ENCODE data around the gene FHIT. TPM values are rescaled to one million over a fixed set of nuclear protein-coding genes. Genes with fewer than 3 reads are reported as not detected.

Gene FHIT
- total RNA-seq, 1 donor from 2014 or later = 16.1 TPM

DNA sequence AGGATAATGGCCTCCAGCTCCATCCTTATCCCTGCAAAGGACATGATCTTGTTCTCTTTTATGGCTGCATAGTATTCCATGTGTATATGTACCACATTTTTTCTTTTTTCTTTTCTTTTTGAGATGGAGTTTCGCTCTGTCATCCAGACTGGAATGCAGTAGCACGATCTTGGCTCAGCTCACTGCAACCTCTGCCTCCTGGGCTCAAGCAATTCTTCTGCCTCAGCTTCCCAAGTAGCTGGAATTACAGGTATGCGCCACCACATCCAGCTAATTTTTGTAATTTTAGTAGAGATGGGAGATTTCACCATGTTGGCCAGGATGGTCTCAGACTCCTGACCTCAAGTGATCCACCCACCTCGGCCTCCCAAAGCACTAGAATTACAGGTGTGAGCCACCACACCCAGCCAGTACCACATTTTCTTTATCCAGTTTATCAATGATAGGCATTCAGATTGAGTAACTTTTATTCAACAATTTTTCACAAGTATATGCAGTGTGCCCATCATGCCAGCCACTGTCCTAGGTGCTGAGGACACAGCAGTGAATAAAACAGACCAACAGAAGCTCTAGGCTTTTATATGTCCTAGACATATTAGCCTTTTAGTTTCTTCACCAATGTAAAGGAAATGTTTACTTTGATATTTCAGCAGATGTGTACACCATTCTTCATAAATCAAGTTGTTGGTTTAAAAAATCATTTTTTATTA, 815.2 kb downstream of the FHIT start:
- H3K36me3 Mint-ChIP-seq (ENCODE audit: insufficient read depth) = no peaks in the 10 kb centered on the region
- H3K27me3 Mint-ChIP-seq = no peaks in the 10 kb centered on the region
- H3K4me3 Mint-ChIP-seq (ENCODE audit: low read depth) = no peak overlapping the region
- no peaks in the 10 kb centered on the region for H3K9me3 Mint-ChIP-seq (ENCODE audit: low read depth)
- TF ChIP-seq, protein P1, sequence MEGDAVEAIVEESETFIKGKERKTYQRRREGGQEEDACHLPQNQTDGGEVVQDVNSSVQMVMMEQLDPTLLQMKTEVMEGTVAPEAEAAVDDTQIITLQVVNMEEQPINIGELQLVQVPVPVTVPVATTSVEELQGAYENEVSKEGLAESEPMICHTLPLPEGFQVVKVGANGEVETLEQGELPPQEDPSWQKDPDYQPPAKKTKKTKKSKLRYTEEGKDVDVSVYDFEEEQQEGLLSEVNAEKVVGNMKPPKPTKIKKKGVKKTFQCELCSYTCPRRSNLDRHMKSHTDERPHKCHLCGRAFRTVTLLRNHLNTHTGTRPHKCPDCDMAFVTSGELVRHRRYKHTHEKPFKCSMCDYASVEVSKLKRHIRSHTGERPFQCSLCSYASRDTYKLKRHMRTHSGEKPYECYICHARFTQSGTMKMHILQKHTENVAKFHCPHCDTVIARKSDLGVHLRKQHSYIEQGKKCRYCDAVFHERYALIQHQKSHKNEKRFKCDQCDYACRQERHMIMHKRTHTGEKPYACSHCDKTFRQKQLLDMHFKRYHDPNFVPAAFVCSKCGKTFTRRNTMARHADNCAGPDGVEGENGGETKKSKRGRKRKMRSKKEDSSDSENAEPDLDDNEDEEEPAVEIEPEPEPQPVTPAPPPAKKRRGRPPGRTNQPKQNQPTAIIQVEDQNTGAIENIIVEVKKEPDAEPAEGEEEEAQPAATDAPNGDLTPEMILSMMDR (IDR thresholded peaks at IDR 0.05; ENCODE audit: unreplicated experiment) = no peak
- peaks cover 8% of the 10 kb centered on the region for H3K4me1 Mint-ChIP-seq (ENCODE audit: low read depth)
- no peak for DNase-seq (ENCODE audit: low spot score, unreplicated experiment)
- H3K27ac Mint-ChIP-seq = no peak overlapping the region

DNA sequence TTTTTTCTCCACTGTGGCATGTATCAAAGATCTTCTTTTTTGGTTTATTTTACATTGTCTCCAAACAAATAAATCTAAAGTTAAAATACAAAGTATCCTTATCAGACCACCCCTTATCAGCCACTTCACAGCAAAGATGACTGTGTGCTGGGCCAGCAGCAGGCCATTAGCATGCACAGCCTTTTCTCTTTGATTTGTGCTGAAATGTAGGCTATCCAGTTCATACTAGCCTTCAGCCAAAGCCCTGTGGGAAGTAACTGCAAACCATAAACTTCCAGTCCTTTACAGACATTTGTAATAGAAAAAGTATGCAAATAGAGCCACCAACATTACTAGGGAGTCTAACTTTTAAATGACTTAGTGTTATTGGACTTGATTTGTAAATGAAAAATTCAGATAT, 816.3 kb downstream of the FHIT start:
- no peaks in the 10 kb centered on the region for H3K9me3 Mint-ChIP-seq (ENCODE audit: low read depth)
- TF ChIP-seq, protein P1 (IDR thresholded peaks at IDR 0.05; ENCODE audit: unreplicated experiment) = no peak
- no peak for DNase-seq (ENCODE audit: low spot score, unreplicated experiment)
- H3K4me1 Mint-ChIP-seq (ENCODE audit: low read depth) = peaks cover 8% of the 10 kb centered on the region
- H3K27ac Mint-ChIP-seq = no peak overlapping the region
- H3K36me3 Mint-ChIP-seq (ENCODE audit: insufficient read depth) = no peaks in the 10 kb centered on the region
- no peaks in the 10 kb centered on the region for H3K27me3 Mint-ChIP-seq
- no peak overlapping the region for H3K4me3 Mint-ChIP-seq (ENCODE audit: low read depth)

- Mint-ChIP-seq H3K9me3 (ENCODE audit: low read depth) (no peaks in the 10 kb centered on the region), H3K27me3 (no peaks in the 10 kb centered on the region), H3K4me3 (ENCODE audit: low read depth) (no peak overlapping the region), H3K4me1 (ENCODE audit: low read depth) (peaks cover 8% of the 10 kb centered on the region), H3K36me3 (ENCODE audit: insufficient read depth) (no peaks in the 10 kb centered on the region), H3K27ac (no peak overlapping the region)
- no peak for DNase-seq (ENCODE audit: low spot score, unreplicated experiment)
- TF ChIP-seq, protein P1 (IDR thresholded peaks at IDR 0.05; ENCODE audit: unreplicated experiment) = no peak
Measured at GRCh38 chr3:60434323-60434722, 816.9 kb downstream of the FHIT start.

GRCh38 chr3:60431599-60431958, 819.7 kb downstream of the FHIT start:
- H3K4me1 Mint-ChIP-seq (ENCODE audit: low read depth) = peaks cover 8% of the 10 kb centered on the region
- TF ChIP-seq, protein P1 (IDR thresholded peaks at IDR 0.05; ENCODE audit: unreplicated experiment) = no peak
- no peaks in the 10 kb centered on the region for H3K36me3 Mint-ChIP-seq (ENCODE audit: insufficient read depth)
- no peak for DNase-seq (ENCODE audit: low spot score, unreplicated experiment)
- no peaks in the 10 kb centered on the region for H3K27me3 Mint-ChIP-seq
- no peaks in the 10 kb centered on the region for H3K9me3 Mint-ChIP-seq (ENCODE audit: low read depth)
- no peak overlapping the region for H3K27ac Mint-ChIP-seq
- no peak overlapping the region for H3K4me3 Mint-ChIP-seq (ENCODE audit: low read depth)

- Mint-ChIP-seq H3K27me3 (no peaks in the 10 kb centered on the region), H3K27ac (no peak overlapping the region), H3K4me3 (ENCODE audit: low read depth) (no peak overlapping the region), H3K9me3 (ENCODE audit: low read depth) (no peaks in the 10 kb centered on the region), H3K36me3 (ENCODE audit: insufficient read depth) (no peaks in the 10 kb centered on the region), H3K4me1 (ENCODE audit: low read depth) (peaks cover 7% of the 10 kb centered on the region)
- DNase-seq (ENCODE audit: low spot score, unreplicated experiment) = no peak
- TF ChIP-seq, protein P1 (IDR thresholded peaks at IDR 0.05; ENCODE audit: unreplicated experiment) = no peak
Measured at GRCh38 chr3:60430205-60430604, 821.0 kb downstream of the FHIT start.
